Ectodermal cell (in vitro differentiated cells): ENCODE results near the gene CDH13.

Experiments used
- H3K27ac ChIP-seq: 2 replicates; pipeline ENCODE4 v1.7.0; 2013; ENCODE audit warnings: mild to moderate bottlenecking, low read depth, low read length; ENCODE audit not compliant: insufficient read depth, poor library complexity, severe bottlenecking
- H3K27me3 ChIP-seq: 2 replicates; pipeline ENCODE4 v1.7.0; 2013; ENCODE audit warnings: mild to moderate bottlenecking, low read length; ENCODE audit not compliant: insufficient read depth, control insufficient read depth, poor library complexity, severe bottlenecking
- H3K36me3 ChIP-seq: one replicate; pipeline ENCODE4 v1.7.0; 2013; ENCODE audit warnings: low read length; ENCODE audit not compliant: control insufficient read depth, insufficient read depth
- H3K4me1 ChIP-seq: one replicate; pipeline ENCODE4 v1.7.0; 2013; ENCODE audit warnings: low read length; ENCODE audit not compliant: control insufficient read depth, insufficient read depth
- H3K4me3 ChIP-seq: 2 replicates; pipeline ENCODE4 v1.7.0; 2013; ENCODE audit warnings: low read depth, low read length, control low read depth; ENCODE audit not compliant: insufficient read depth
- H3K9me3 ChIP-seq: 2 replicates; pipeline ENCODE4 v1.7.0; 2013; ENCODE audit warnings: mild to moderate bottlenecking, low read length, moderate library complexity; ENCODE audit not compliant: control insufficient read depth
- WGBS, 2 experiments: methylation state at CpG; one replicate each; pipeline ENCODE4 v1.1.7; 2013; ENCODE audit warnings: missing lambda C conversion rate in 2 of 2; 5-methylcytosine and 5-hydroxymethylcytosine counted together

The CDH13 gene

GRCh38 chr16:83010776-83011720, 384.3 kb downstream of the CDH13 start:
- H3K9me3 ChIP-seq: no peaks in the 10 kb centered on the region
- 87 to 94% methylated on average over 12 to 15 of the region's 15 CpGs for WGBS, 2 experiments

GRCh38 chr16:83011939-83012338, 385.2 kb downstream of the CDH13 start:
- 80 to 100% methylated on average over 2 of the region's 2 CpGs for WGBS, 2 experiments

More at GRCh38 chr16:83010776-83011720, 384.3 kb downstream of the CDH13 start:
- Histone ChIP-seq H3K4me1 (no peaks in the 10 kb centered on the region), H3K27me3 (no peaks in the 10 kb centered on the region), H3K36me3 (no peaks in the 10 kb centered on the region), H3K27ac (no peak overlapping the region), H3K4me3 (no peak overlapping the region)

GRCh38 chr16:83013071-83013470, 386.3 kb downstream of the CDH13 start:
- WGBS, 2 experiments: 86 to 95% methylated on average over 4 of the region's 4 CpGs
- Histone ChIP-seq H3K4me3 (no peak overlapping the region), H3K36me3 (no peaks in the 10 kb centered on the region), H3K27me3 (no peaks in the 10 kb centered on the region), H3K27ac (no peak overlapping the region), H3K9me3 (no peaks in the 10 kb centered on the region), H3K4me1 (no peaks in the 10 kb centered on the region)

More at GRCh38 chr16:83011939-83012338, 385.2 kb downstream of the CDH13 start:
- Histone ChIP-seq H3K9me3 (no peaks in the 10 kb centered on the region), H3K27me3 (no peaks in the 10 kb centered on the region), H3K27ac (no peak overlapping the region), H3K36me3 (no peaks in the 10 kb centered on the region), H3K4me3 (no peak overlapping the region), H3K4me1 (no peaks in the 10 kb centered on the region)

- 94 to 95% methylated on average over 6 of the region's 6 CpGs for WGBS, 2 experiments
- H3K4me1 ChIP-seq: no peaks in the 10 kb centered on the region
- H3K4me3 ChIP-seq: no peak overlapping the region
- H3K27me3 ChIP-seq: no peaks in the 10 kb centered on the region
- no peak overlapping the region for H3K27ac ChIP-seq
- H3K36me3 ChIP-seq: no peaks in the 10 kb centered on the region
- H3K9me3 ChIP-seq: no peaks in the 10 kb centered on the region
Measured at GRCh38 chr16:83019963-83020362, 393.2 kb downstream of the CDH13 start.

- H3K27ac ChIP-seq: no peak overlapping the region
- no peaks in the 10 kb centered on the region for H3K4me1 ChIP-seq
- WGBS, 2 experiments: 96 to 100% methylated on average over 6 of the region's 6 CpGs
- no peaks in the 10 kb centered on the region for H3K36me3 ChIP-seq
- no peaks in the 10 kb centered on the region for H3K27me3 ChIP-seq
- H3K9me3 ChIP-seq: no peaks in the 10 kb centered on the region
- no peak overlapping the region for H3K4me3 ChIP-seq
Measured at GRCh38 chr16:83021045-83021444, 394.3 kb downstream of the CDH13 start.

- Histone ChIP-seq H3K4me1 (no peaks in the 10 kb centered on the region), H3K27ac (no peak overlapping the region), H3K36me3 (no peaks in the 10 kb centered on the region), H3K27me3 (no peaks in the 10 kb centered on the region), H3K4me3 (no peak overlapping the region), H3K9me3 (no peaks in the 10 kb centered on the region)
- 92 to 95% methylated on average over 3 of the region's 3 CpGs for WGBS, 2 experiments
Measured at GRCh38 chr16:83021746-83022145, 395.0 kb downstream of the CDH13 start.

GRCh38 chr16:83023011-83023410, 396.2 kb downstream of the CDH13 start:
- no peak overlapping the region for H3K4me3 ChIP-seq
- no peaks in the 10 kb centered on the region for H3K27me3 ChIP-seq
- no peak overlapping the region for H3K27ac ChIP-seq
- H3K4me1 ChIP-seq: no peaks in the 10 kb centered on the region
- H3K36me3 ChIP-seq: no peaks in the 10 kb centered on the region
- no peaks in the 10 kb centered on the region for H3K9me3 ChIP-seq
- 84 to 88% methylated on average over 2 of the region's 4 CpGs for WGBS, 2 experiments

GRCh38 chr16:83023640-83024039, 396.9 kb downstream of the CDH13 start:
- H3K9me3 ChIP-seq: no peaks in the 10 kb centered on the region
- H3K27ac ChIP-seq: no peak overlapping the region
- no peaks in the 10 kb centered on the region for H3K4me1 ChIP-seq
- no peaks in the 10 kb centered on the region for H3K36me3 ChIP-seq
- WGBS, 2 experiments: 85 to 100% methylated on average over 1 of the region's 1 CpG
- no peak overlapping the region for H3K4me3 ChIP-seq
- no peaks in the 10 kb centered on the region for H3K27me3 ChIP-seq

- H3K36me3 ChIP-seq: no peaks in the 10 kb centered on the region
- H3K27ac ChIP-seq: no peak overlapping the region
- 71 to 73% methylated on average over 3 of the region's 3 CpGs for WGBS, 2 experiments
- H3K4me1 ChIP-seq: no peaks in the 10 kb centered on the region
- H3K4me3 ChIP-seq: no peak overlapping the region
- no peaks in the 10 kb centered on the region for H3K9me3 ChIP-seq
- H3K27me3 ChIP-seq: no peaks in the 10 kb centered on the region
Measured at GRCh38 chr16:83027973-83028372, 401.2 kb downstream of the CDH13 start.

- Histone ChIP-seq H3K4me3 (no peak overlapping the region), H3K27ac (no peak overlapping the region), H3K4me1 (no peaks in the 10 kb centered on the region), H3K9me3 (no peaks in the 10 kb centered on the region), H3K27me3 (no peaks in the 10 kb centered on the region), H3K36me3 (no peaks in the 10 kb centered on the region)
- 94 to 96% methylated on average over 2 of the region's 2 CpGs for WGBS, 2 experiments
Measured at GRCh38 chr16:83029467-83029866, 402.7 kb downstream of the CDH13 start.
